GM12891 (cell line): ENCODE data around the gene FAM163B.
"Not testable (repeated sequence)": the region's sequence is repeated elsewhere in the genome, so short reads cannot be mapped to it uniquely, and the experiment has no call there.

Experiments used
- DNase-seq: peaks from one replicate; pipeline ENCODE4 v3.0.0; 2011; ENCODE audit warnings: low spot score; ENCODE audit not compliant: insufficient read length
- FAIRE-seq: peaks from 2 replicates; lab custom pipeline; 2011; peaks lifted over from hg19 to GRCh38; lab: Jason Lieb, UNC
- PAX5 ChIP-seq: IDR thresholded peaks from 2 replicates; pipeline ENCODE4 v1.6.1; 2011; ENCODE audit warnings: low read length, moderate library complexity, mild to moderate bottlenecking; ENCODE audit not compliant: insufficient read depth, severe bottlenecking
- POLR2A ChIP-seq: IDR thresholded peaks from 2 replicates; pipeline ENCODE4 v1.6.1; 2011; ENCODE audit warnings: low read depth, low read length, control low read depth
- POLR2AphosphoS5 ChIP-seq: IDR thresholded peaks from 2 replicates; pipeline ENCODE4 v1.6.1; 2011; ENCODE audit warnings: low read depth, low read length, control low read depth
- POU2F2 ChIP-seq: IDR thresholded peaks from 2 replicates; pipeline ENCODE4 v1.6.1; 2011; ENCODE audit warnings: low read depth, mild to moderate bottlenecking, control low read depth, low read length, moderate library complexity
- SPI1 ChIP-seq: IDR thresholded peaks from 2 replicates; pipeline ENCODE4 v1.6.1; 2011; ENCODE audit warnings: low read depth, low read length, control low read depth
- TAF1 ChIP-seq: IDR thresholded peaks from 2 replicates; pipeline ENCODE4 v1.6.1; 2011; ENCODE audit warnings: low read depth, low read length, control low read depth

The FAM163B gene

DNA sequence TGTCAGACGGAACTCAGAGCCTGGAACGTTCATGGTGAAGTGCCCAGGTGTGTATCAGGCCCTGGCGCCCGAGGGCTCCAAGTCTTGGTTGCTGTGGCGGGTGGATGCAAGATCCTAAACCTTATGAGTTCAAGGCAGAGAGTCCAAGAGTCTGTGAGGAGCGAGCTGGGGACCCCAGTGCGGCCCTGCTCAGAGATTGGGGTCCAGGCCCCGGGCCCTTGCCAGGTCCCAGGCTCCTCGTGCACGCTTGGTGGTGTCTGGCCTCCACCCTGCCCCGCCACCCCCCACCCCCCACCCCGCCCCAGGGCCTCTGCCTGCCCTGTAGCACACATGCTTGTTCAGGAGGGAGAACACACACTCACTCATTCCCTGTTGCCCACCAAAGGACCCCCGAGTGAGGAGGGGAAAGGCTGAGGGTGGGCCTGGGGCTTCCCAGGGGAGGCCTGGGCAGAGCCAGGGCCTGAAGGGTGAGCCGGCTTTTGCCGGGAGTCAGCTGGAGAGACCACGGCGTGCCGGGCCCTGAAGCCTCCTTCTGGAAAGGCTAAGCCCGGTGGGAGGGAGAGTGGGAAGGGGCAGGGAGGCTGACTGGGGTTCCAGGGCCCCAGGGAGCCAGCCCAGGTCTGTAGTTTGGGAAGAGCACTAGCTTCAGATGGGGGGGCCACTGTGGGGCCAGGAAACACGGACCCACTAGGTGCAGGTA, 37.1 kb downstream of the FAM163B start:
- FAIRE-seq (no peak), DNase-seq (no peak)
- TF ChIP-seq TAF1 (no peak), POLR2AphosphoS5 (no peak), PAX5 (no peak), POLR2A (no peak), POU2F2 (no peak)

DNA sequence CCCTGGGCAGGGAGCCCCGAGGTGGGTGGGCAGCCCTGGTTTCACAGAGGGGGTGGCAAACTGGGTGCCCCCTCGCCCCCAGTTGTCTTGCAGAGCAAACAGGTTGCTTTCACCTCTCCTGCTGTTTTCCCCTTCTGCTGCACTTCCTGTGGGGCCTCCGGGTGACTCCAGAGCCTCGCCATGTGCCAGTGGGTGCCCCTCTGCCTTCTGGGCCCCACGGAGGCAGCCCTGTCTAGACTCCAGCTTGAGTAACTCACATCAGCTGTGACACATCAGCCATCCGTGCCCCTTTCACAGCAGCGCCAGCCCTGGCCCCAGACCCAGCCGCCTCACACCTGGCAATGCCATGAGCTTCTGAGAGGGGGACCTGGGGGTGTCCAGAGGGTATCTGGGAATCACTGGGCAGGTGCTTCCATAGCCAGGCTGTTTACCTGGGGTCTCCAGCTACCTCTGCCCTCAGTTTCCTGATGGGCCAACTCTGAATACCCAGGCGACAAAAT, 37.7 kb downstream of the FAM163B start:
- DNase-seq (no peak), FAIRE-seq (no peak)
- TF ChIP-seq POLR2A (no peak), POLR2AphosphoS5 (no peak), PAX5 (no peak), TAF1 (no peak), POU2F2 (no peak), SPI1 (no peak)

DNA sequence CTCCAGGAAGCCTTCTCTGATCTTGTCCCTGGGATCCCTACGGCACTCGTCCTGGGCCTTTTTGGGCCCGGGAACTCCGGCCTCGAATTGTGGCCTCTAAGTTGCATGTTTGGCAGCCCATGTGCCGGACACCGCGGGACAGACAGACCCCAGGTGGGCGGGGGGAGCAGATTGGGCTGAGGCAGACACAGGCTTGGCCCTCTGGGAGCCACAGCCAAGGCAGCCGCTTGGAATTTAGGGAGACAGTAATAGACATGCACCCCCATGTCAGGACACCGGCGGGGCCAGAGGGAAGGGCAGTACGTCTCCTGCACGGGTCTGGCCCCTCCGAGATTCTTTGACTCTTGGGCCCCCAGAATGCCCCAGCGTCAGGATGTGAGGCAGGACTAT, 38.5 kb downstream of the FAM163B start:
- TF ChIP-seq POU2F2 (no peak), PAX5 (no peak)
- no peak for DNase-seq
- no peak for FAIRE-seq

DNA sequence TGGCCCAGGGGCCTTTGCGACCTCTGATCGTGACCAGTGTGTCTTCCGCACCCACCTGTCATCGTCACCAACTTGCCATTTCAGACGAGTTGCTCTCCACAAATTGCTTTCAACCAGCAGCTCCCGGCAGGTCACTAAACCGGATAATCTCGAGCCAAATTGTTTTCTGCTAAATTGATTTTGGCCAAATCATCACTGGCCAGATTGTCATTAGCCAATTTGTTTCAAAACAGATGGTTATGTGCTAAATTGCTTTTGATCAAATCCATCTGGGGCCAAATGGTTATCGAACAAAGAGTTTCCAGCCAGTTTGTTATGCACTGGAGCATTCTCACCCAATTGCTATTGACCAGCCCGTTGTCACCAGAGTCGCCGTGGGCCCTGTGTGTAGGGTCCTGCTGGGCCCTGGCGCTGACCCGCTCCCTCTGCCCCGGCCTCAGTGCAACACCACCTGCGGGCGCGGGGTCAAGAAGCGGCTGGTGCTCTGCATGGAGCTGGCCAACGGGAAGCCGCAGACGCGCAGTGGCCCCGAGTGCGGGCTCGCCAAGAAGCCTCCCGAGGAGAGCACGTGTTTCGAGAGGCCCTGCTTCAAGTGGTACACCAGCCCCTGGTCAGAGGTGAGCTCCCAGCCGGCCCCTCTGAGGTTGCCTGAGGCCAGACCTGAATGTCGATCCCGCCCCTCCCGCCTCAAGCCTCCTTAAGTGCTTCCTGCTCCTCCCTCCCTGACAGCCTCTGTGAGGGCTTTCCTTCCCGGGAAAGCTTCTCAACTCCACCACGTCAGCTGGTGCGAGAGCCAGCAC, 39.1 kb downstream of the FAM163B start:
- TF ChIP-seq PAX5: no peak
- TF ChIP-seq SPI1: no peak
- no peak for TF ChIP-seq TAF1
- no peak for TF ChIP-seq POU2F2
- TF ChIP-seq POLR2AphosphoS5: no peak
- no peak for TF ChIP-seq POLR2A
- FAIRE-seq: no peak
- DNase-seq: no peak

DNA sequence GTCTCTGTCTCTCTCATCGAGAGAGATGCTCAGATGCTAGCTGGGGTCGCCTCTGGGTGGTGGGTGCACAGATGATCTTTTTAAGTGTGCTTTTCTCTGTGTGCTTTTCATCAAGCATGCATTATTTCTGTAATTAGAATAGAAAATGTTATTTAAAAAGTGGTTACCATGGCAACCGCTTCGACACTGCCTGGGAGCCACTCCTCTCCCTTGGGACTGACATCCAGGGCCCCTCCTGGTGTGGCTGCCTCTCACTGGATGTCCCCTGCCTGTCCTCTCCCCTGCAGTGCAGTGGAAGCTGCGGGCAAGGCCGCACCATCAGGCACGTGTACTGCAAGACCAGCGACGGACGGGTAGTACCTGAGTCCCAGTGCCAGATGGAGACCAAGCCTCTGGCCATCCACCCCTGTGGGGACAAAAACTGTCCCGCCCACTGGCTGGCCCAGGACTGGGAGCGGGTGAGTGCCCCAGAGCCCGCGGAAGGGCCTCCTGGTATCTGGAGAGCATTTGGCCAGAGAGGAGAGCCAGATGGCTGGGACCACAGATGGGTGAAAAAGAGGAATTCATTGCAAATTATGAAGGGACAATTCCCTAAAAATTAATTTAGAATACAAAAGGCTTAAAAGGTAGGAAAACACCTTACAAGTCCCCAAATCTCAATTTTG, 39.9 kb downstream of the FAM163B start:
- FAIRE-seq (no peak), DNase-seq (no peak)
- TF ChIP-seq POLR2A (no peak), POU2F2 (no peak), POLR2AphosphoS5 (no peak), TAF1 (no peak), SPI1 (no peak), PAX5 (no peak)

DNA sequence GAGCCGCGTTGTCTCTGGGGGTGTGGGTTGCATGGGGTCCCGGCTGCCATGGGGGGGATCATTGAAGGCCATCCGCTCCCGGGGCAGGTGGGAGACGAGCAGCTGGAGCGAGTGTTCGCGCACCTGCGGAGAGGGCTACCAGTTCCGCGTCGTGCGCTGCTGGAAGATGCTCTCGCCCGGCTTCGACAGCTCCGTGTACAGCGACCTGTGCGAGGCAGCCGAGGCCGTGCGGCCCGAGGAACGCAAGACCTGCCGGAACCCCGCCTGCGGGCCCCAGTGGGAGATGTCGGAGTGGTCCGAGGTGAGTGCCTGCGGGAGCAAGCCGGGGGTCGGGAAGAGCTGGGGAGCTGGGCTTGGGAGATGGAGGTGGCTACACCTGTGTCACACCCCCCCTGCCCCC, 41.0 kb downstream of the FAM163B start:
- FAIRE-seq: no peak
- TF ChIP-seq POU2F2: no peak
- TF ChIP-seq SPI1: no peak
- TF ChIP-seq POLR2A: no peak
- no peak for TF ChIP-seq POLR2AphosphoS5
- no peak for TF ChIP-seq PAX5
- TF ChIP-seq TAF1: no peak
- DNase-seq: no peak

DNA sequence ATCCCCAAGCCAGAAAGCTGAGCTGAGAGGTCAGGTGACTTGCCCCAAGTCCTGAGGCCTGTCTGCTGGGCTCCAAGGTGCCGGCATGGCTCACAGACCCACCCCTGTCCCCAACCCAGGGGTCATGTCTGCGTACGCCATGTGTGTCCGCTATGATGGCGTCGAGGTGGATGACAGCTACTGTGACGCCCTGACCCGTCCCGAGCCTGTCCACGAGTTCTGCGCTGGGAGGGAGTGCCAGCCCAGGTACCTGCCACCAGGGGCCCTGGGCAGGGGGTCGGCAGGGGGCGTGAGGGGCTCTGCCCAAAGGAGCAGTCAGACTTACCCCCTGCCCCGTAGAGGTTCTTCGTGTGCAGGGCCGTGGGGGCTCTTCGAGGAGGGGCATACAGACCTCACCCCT, 42.4 kb downstream of the FAM163B start:
- no peak for TF ChIP-seq PAX5
- no peak for TF ChIP-seq POLR2AphosphoS5
- no peak for TF ChIP-seq POLR2A
- no peak for TF ChIP-seq TAF1
- no peak for TF ChIP-seq SPI1
- TF ChIP-seq POU2F2: no peak
- no peak for DNase-seq
- FAIRE-seq: no peak

DNA sequence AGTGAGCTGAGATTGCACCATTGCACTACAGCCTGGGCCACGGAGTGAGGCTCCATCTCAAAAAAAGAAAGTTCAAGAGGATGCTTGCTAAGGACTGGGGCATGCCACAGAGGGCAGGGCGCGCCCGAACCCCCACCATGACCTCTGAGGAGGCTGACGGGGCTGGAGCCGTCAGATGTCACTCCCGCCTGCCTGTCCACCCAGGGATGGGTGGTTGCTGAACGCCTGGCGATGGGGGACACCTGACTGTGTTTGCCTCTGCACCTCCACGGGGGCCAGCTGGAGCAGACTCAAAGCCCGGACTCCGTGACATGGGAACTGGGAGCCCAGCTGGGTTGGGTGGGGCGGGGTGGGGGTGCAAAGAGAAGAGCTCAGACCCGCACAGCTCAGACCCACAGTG, 42.8 kb downstream of the FAM163B start:
- DNase-seq (no peak), FAIRE-seq (no peak)
- no peak for TF ChIP-seq PAX5
- TF ChIP-seq POLR2AphosphoS5: no peak
- TF ChIP-seq POLR2A: no peak
- TF ChIP-seq TAF1: no peak
- no peak for TF ChIP-seq POU2F2
- no peak for TF ChIP-seq SPI1

DNA sequence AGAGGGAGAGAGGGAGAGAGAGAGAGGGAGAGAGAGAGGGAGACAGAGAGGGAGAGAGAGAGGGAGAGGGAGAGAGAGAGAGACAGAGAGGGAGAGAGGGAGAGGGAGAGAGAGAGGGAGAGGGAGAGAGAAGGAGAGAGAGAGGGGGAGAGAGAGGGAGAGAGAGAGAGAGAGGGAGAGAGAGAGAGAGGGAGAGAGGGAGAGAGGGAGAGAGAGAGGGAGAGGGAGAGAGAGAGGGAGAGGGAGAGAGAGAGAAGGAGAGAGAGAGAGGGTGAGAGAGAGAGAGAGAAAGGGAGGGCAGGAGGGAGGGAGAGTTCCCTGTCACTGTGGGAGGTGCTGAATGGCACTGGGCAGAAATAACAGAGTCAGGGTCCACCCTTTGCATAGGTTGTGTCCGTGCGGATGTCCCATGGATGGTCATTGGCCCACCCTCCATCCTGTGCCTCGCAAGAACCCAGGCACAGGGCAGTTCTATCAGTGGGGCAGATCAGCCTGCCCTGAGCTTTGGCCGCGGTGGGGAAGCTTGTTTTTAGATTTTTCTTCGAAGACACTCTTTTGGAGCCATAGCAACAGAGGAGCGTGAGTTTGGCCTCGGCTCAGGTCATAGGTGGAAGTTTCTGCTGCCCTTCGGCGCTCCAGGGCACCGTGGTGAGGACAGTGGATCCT, 44.6 kb downstream of the FAM163B start:
- TF ChIP-seq POLR2A (no peak), SPI1 (no peak), POLR2AphosphoS5 (no peak), POU2F2 (no peak)
- DNase-seq (no peak), FAIRE-seq (no peak)

DNA sequence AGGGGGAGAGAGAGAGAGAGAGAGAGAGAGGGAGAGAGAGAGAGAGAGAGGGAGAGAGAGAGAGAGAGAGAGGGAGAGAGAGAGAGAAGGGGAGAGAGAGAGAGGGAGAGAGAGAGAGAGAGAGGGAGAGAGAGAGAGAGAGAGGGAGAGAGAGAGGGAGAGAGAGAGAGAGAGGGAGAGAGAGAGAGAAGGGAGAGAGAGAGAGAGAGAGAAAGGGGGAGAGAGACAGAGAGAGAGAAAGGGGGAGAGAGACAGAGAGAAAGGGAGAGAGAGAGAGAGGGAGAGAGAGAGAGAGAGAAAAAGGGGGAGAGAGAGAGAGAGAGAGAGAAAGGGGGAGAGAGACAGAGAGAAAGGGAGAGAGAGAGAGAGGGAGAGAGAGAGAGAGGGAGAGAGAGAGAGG, 45.4 kb downstream of the FAM163B start:
- DNase-seq, FAIRE-seq: not testable (repeated sequence)
